Mononuclear cell (primary cell): ENCODE data around the gene FOLR1. TPM values are rescaled to one million over a fixed set of nuclear protein-coding genes. Genes with fewer than 3 reads are reported as not detected.

Experiments
- H3K27me3 ChIP-seq: 2 replicates; pipeline ENCODE4 v1.6.0; 2011; ENCODE audit warnings: low read length, control low read depth; ENCODE audit not compliant: insufficient read depth
- H3K4me1 ChIP-seq: 2 replicates; pipeline ENCODE4 v1.5.1; 2011; ENCODE audit warnings: mild to moderate bottlenecking, low read length, control low read depth; ENCODE audit not compliant: insufficient read depth
- H3K4me3 ChIP-seq: 2 replicates; pipeline ENCODE4 v1.5.1; 2011; ENCODE audit warnings: mild to moderate bottlenecking, low read length, moderate library complexity
- H3K9me3 ChIP-seq: 2 replicates; pipeline ENCODE4 v1.5.1; 2011; ENCODE audit warnings: low read depth, mild to moderate bottlenecking, control low read depth, low read length
- total RNA-seq: library from RNA; depleted of rRNA; stranded (reverse); fragments of >200 nt; gene quantifications from one replicate; pipeline ENCODE4 v1.2.3, GENCODE V29; 2012

FOLR1 gene
- total RNA-seq, 1 donor, result not detected

DNA sequence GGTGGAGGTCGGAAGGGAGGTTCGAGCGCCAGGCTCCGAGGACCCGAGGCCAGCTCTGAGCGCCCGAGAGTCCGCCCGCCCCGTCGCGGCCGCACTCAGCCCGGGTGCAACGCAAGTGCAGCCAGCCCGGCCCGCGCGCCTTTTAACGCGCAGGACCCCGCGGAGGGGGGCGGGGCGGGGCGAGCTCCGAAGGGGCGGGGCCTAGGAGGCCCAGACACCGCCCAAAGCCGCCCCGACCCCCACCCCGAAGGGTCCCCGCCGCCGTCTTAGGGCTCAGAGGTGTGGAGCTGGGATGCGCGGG, 52.1 kb downstream of the FOLR1 start, which contains the start of gene PHOX2A:
Gene PHOX2A (minus strand): TSS at position 117 of the 301 bp plus-strand sequence. CDS start 172 bp downstream, outside the sequence.
- H3K9me3 ChIP-seq, result no peaks in the 10 kb centered on the region
- H3K4me1 ChIP-seq, result peaks cover 24% of the 10 kb centered on the region
- peaks cover 80% of the 10 kb centered on the region for H3K27me3 ChIP-seq
- H3K4me3 ChIP-seq, result no peak within 1 kb of the TSS

DNA sequence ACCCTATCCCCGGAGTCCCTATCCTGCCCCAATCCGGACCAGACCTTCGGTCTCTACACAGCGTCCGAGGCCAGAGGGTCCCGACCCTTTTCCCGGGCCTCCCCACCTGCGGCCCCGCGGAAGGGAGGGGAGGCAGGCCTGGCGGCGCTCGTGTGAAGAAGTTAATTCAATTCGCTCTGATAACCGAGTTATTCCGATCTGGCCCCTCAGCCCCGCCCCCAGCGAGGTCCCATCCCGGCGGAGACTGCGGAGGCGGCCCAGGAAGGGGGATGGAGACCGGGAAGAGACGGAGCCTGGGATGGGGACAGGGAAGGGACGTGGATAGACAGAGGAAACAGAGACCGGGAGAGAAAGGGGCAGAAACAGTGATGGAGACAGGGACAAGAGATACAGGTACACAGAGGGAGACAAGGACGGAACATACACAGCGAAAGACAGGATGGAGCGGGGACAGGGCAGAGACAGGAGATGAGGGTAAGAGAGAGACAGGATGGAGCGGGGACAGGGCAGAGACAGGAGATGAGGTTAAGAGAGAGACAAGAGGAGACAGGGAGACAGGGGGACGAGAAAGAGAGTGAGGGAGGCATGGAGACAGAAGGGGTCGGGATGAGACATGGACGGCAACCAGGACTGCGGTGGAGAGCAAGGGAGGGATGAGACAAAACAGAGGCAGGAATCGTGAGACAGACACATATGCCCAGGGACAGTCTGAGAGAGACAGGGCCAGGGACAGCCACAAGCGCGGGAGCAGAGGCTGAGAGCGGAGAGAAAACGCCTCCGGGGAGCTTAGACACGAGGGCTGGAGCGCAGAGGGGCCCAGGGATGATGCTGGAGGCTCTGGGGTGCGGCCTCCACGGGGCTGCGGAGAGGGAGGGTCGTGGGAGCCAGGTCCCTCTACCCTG, 52.7 kb downstream of the FOLR1 start:
- no peak overlapping the region for H3K4me3 ChIP-seq
- no peaks in the 10 kb centered on the region for H3K9me3 ChIP-seq
- peaks cover 18% of the 10 kb centered on the region for H3K4me1 ChIP-seq
- peaks cover 74% of the 10 kb centered on the region for H3K27me3 ChIP-seq

DNA sequence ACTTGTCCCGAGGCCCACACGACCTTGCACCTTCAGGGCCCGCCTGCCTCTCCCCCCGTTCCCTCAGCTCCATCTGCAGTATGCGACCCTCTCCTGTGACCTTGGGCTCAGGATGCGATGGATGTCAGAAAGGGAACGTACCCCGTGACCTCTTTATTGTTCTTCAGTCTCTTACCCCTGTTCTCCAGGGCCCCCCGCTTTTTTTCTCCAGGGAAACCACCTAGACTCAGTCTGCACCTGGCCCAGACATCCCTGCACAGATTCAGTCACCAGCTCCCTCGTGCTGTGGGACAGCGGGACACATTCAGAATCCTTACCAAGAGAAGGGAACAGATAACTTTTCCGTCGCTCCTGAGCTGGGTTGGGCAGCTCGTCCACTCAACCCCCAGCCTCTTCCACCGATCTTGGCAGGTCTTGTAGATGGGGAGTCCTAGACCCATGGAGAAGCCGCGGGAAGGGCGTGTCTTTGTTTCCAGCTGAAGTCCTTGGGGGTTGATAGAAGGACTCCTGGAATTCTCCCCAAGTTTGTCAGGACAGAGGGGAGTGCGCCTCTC, 53.4 kb downstream of the FOLR1 start:
- no peak overlapping the region for H3K4me3 ChIP-seq
- H3K4me1 ChIP-seq, result peaks cover 12% of the 10 kb centered on the region
- H3K27me3 ChIP-seq, result peaks cover 70% of the 10 kb centered on the region
- no peaks in the 10 kb centered on the region for H3K9me3 ChIP-seq

Other genes with a start within 250 kb of the FOLR1 start
- gene IL18BP, start 193.2 kb upstream of the FOLR1 start, total RNA-seq, result 9.6 TPM
- gene NUMA1, start 111.6 kb upstream of the FOLR1 start, total RNA-seq, result 125 TPM
- 0.63 TPM for gene LRRC51, start 111.3 kb upstream of the FOLR1 start, total RNA-seq
- gene LAMTOR1, start 88.8 kb upstream of the FOLR1 start, total RNA-seq, result 88.5 TPM
- gene TOMT, start 86.2 kb upstream of the FOLR1 start, total RNA-seq, result not detected
- 30.2 TPM for gene ANAPC15, start 79.4 kb upstream of the FOLR1 start, total RNA-seq
- gene FOLR3, start 56.4 kb upstream of the FOLR1 start, total RNA-seq, result 1.3 TPM
- gene FOLR2, start 24.7 kb downstream of the FOLR1 start, total RNA-seq, result 3.3 TPM
- 49.2 TPM for gene INPPL1, start 32.6 kb downstream of the FOLR1 start, total RNA-seq
- not detected for gene PHOX2A, start 52.0 kb downstream of the FOLR1 start, total RNA-seq
- gene CLPB, start 242.4 kb downstream of the FOLR1 start, total RNA-seq, result 16.9 TPM